Psoas muscle (tissue), 8 donors: Measurements from ENCODE around the gene GABRA6. TPM values are rescaled to one million over a fixed set of nuclear protein-coding genes. Genes with fewer than 3 reads are reported as not detected.

Experiments
- ATAC-seq, 4 donors: fragments of 200-7000 bp; cut with Tn5 transposase; one replicate each; pipeline ENCODE4 v1.9.1; 2020; ENCODE audit warnings: moderate library complexity in 3 of 4, mild to moderate bottlenecking in 2 of 4
- DNase-seq, 2 donors: peaks; one replicate each; pipeline ENCODE4 v3.0.0-alpha.2; 2020
- H3K27ac ChIP-seq: fragments of 200-600 bp; one replicate; pipeline ENCODE4 v1.8.0; 2022
- H3K27me3 ChIP-seq, 3 donors: fragments of 200-600 bp in 1 of 3; one replicate each; pipeline versions ENCODE4 v1.6.1 to v1.8.0; 2013 to 2022; ENCODE audit warnings: low read length in 2 of 3, mild to moderate bottlenecking in 2 of 3, moderate library complexity in 1 of 3; ENCODE audit not compliant: insufficient read depth in 3 of 3
- H3K36me3 ChIP-seq, 2 donors: fragments of 200-600 bp in 1 of 2; one replicate each; pipeline versions ENCODE4 v1.6.1 to v1.8.0; 2013 to 2022; ENCODE audit warnings: low read depth in 1 of 2, mild to moderate bottlenecking in 1 of 2, moderate library complexity in 1 of 2; ENCODE audit not compliant: insufficient read depth in 1 of 2
- H3K4me1 ChIP-seq: fragments of 200-600 bp; one replicate; pipeline ENCODE4 v1.8.0; 2022
- H3K4me3 ChIP-seq: fragments of 200-600 bp; one replicate; pipeline ENCODE4 v1.8.0; 2022; ENCODE audit warnings: mild to moderate bottlenecking
- H3K9me3 ChIP-seq: fragments of 200-600 bp; one replicate; pipeline ENCODE4 v1.8.0; 2022
- WGBS, 3 donors: extraction: QIAGEN DNeasy Blood & Tissue Kit; methylation state at CpG; one replicate each; pipeline versions ENCODE4 v1.1.6 to v1.1.7; 2013; 5-methylcytosine and 5-hydroxymethylcytosine counted together
- intact Hi-C, 2 donors: fragments of 100-400 bp; cut with DNase I; formaldehyde crosslinking; loops; one replicate each; pipeline versions ENCODE4 v1.11.0 to v1.14.2; 2022
- polyA plus RNA-seq, 3 donors: library from polyadenylated mRNA; stranded (reverse); fragments of 200-250 nt; gene quantifications; one replicate each; pipeline ENCODE4 v1.2.3, GENCODE V29; 2013
- total RNA-seq, 4 donors: library from RNA; stranded (reverse); fragmentation: NEBNext Ultra II Directional in 2 of 4; extraction: Animal tissue kit (Norgen Biotek cat#: 25700) in 2 of 4; gene quantifications; one replicate each; pipeline versions ENCODE4 v1.2.1 to v1.2.4, GENCODE V29; 2021 to 2023
- TF ChIP-seq, protein P1 (sequence below): fragments of 200-600 bp; IDR thresholded peaks from one replicate; pipeline ENCODE4 v1.8.0; 2022; ENCODE audit warnings: antibody characterized with exemption
- donor health status: healthy with polysubstance abuse.
- donor health status: DM: no; HTN: no; CAD: no; lungs with moderate emphysema.
- donor health status: Bipolar disorder and iron deficiency.
- donor health status: healthy.
- donor health status: DM: yes; HTN: yes; CAD: no.
- donor health status: DM: no; HTN: no; CAD: no.
- donor health status: DM: no; HTN: no; CAD: no.
- donor health status: DM: yes; HTN: yes; CAD: no.

GABRA6 gene
- total and polyA plus RNA-seq, 7 donors, result not detected

DNA sequence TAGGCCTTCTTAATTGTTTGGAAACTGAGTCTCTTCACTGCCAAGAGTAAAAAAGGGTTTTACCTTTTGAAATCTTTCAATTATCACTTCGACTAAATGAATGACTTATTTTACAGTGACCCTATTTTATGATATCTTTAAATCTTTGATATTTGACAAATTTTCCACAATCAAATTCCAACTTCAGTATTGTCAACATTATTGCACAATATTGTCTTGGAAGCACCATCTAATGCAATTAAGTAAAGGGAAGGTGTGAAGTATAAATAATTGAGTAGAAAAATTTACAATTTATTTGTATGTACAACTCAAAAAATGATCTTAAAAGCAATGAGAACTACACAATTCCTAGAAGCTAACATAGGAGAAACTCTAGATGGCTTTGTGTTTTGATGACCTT, 49.2 kb downstream of the GABRA6 start:
- intact Hi-C loops, result no loop called here
- TF ChIP-seq, protein P1, sequence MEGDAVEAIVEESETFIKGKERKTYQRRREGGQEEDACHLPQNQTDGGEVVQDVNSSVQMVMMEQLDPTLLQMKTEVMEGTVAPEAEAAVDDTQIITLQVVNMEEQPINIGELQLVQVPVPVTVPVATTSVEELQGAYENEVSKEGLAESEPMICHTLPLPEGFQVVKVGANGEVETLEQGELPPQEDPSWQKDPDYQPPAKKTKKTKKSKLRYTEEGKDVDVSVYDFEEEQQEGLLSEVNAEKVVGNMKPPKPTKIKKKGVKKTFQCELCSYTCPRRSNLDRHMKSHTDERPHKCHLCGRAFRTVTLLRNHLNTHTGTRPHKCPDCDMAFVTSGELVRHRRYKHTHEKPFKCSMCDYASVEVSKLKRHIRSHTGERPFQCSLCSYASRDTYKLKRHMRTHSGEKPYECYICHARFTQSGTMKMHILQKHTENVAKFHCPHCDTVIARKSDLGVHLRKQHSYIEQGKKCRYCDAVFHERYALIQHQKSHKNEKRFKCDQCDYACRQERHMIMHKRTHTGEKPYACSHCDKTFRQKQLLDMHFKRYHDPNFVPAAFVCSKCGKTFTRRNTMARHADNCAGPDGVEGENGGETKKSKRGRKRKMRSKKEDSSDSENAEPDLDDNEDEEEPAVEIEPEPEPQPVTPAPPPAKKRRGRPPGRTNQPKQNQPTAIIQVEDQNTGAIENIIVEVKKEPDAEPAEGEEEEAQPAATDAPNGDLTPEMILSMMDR, result no peak

DNA sequence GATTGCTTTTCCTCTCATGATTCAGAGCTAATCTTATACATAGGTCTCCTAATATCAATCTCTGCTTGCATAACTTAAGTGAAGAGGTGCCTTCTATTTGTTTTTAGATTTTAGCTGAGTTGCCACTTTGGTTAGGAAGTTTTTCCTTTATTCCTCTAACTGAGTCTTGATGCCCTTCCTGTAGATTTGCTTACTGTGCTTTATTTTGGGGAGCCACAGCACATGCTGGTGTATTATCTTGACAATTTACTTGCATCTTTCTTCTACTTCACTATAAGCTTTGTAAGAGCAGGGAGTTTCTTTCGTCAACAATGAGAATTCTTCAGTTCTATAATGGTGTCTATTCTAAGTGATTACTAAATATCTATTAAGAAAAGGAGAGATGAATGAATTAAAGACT, 54.9 kb downstream of the GABRA6 start:
- intact Hi-C loops, result no loop called here
- Histone ChIP-seq H3K4me3 (no peak overlapping the region), H3K4me1 (no peaks in the 10 kb centered on the region), H3K27ac (no peak overlapping the region), H3K36me3 (no peaks in the 10 kb centered on the region), H3K27me3 (no peaks in the 10 kb centered on the region), H3K9me3 (peaks cover 4% of the 10 kb centered on the region)
- no peak for DNase-seq
- WGBS, 3 donors, result 73 to 89% (median 85%) methylated on average over 1 of the region's 1 CpG
- TF ChIP-seq, protein P1, result no peak
- ATAC-seq, result no peak

More for the DNA sequence above, 49.2 kb downstream of the GABRA6 start:
- Histone ChIP-seq H3K4me3 (no peak overlapping the region), H3K4me1 (no peaks in the 10 kb centered on the region), H3K36me3 (no peaks in the 10 kb centered on the region), H3K27me3 (no peaks in the 10 kb centered on the region), H3K27ac (no peak overlapping the region), H3K9me3 (no peaks in the 10 kb centered on the region)
- ATAC-seq (no peak), DNase-seq (no peak)
- 63 to 70% (median 68%) methylated on average over 1 of the region's 1 CpG for WGBS, 3 donors

GRCh38 chr5:161744276-161744675, 58.8 kb downstream of the GABRA6 start:
- TF ChIP-seq, protein P1, result no peak
- no peak for ATAC-seq
- Histone ChIP-seq H3K36me3 (no peaks in the 10 kb centered on the region), H3K4me3 (no peak overlapping the region), H3K4me1 (no peaks in the 10 kb centered on the region), H3K9me3 (peaks cover 4% of the 10 kb centered on the region), H3K27ac (no peak overlapping the region), H3K27me3 (no peaks in the 10 kb centered on the region)
- DNase-seq, result no peak
- WGBS, 3 donors, result 71 to 92% (median 76%) methylated on average over 2 of the region's 2 CpGs
- intact Hi-C loops, result no loop called here

- H3K27me3 ChIP-seq, result no peaks in the 10 kb centered on the region
- H3K4me1 ChIP-seq, result no peaks in the 10 kb centered on the region
- TF ChIP-seq, protein P1, result no peak
- no peaks in the 10 kb centered on the region for H3K36me3 ChIP-seq
- 56 to 59% (median 56%) methylated on average over 3 of the region's 3 CpGs for WGBS, 3 donors
- DNase-seq (no peak), ATAC-seq (no peak)
- intact Hi-C loops, result no loop called here
- no peak overlapping the region for H3K4me3 ChIP-seq
- peaks cover 4% of the 10 kb centered on the region for H3K9me3 ChIP-seq
- no peak overlapping the region for H3K27ac ChIP-seq
Measured at GRCh38 chr5:161745392-161745791, 59.9 kb downstream of the GABRA6 start.

GRCh38 chr5:161751265-161751664, 65.7 kb downstream of the GABRA6 start:
- TF ChIP-seq, protein P1, result no peak
- Histone ChIP-seq H3K4me1 (no peaks in the 10 kb centered on the region), H3K27ac (no peak overlapping the region), H3K9me3 (no peaks in the 10 kb centered on the region), H3K36me3 (no peaks in the 10 kb centered on the region), H3K4me3 (no peak overlapping the region), H3K27me3 (no peaks in the 10 kb centered on the region)
- ATAC-seq (no peak), DNase-seq (no peak)
- intact Hi-C loops, result no loop called here
- WGBS, 3 donors, result 83 to 87% (median 85%) methylated on average over 10 of the region's 10 CpGs
